GM12892 (cell line): ENCODE measurements around the gene FHL2.

ENCODE experiments used
- DNase-seq: peaks from one replicate; pipeline ENCODE4 v3.0.0; 2011; ENCODE audit not compliant: insufficient read length
- FAIRE-seq: peaks from 2 replicates; lab custom pipeline; 2011; peaks lifted over from hg19 to GRCh38; lab: Jason Lieb, UNC
- POLR2A ChIP-seq: IDR thresholded peaks from 2 replicates; pipeline ENCODE4 v1.6.1; 2011; ENCODE audit warnings: low read depth, low read length, control low read depth
- POLR2AphosphoS5 ChIP-seq: IDR thresholded peaks from 2 replicates; pipeline ENCODE4 v1.6.1; 2011; ENCODE audit warnings: low read depth, low read length, control low read depth
- TAF1 ChIP-seq: IDR thresholded peaks from 2 replicates; pipeline ENCODE4 v1.6.1; 2011; ENCODE audit warnings: low read depth, mild to moderate bottlenecking, control low read depth, low read length, borderline replicate concordance

The FHL2 gene

GRCh38 chr2:105321875-105322646 lies 76.8 kb downstream of the FHL2 start:
- TF ChIP-seq POLR2A (no peak), TAF1 (no peak), POLR2AphosphoS5 (no peak)
- DNase-seq = no peak
- FAIRE-seq = no peak

GRCh38 chr2:105320651-105321215 lies 78.1 kb downstream of the FHL2 start:
- DNase-seq = no peak

GRCh38 chr2:105317937-105318336 lies 80.9 kb downstream of the FHL2 start:
- no peak for TF ChIP-seq TAF1
- TF ChIP-seq POLR2A = no peak
- TF ChIP-seq POLR2AphosphoS5 = no peak
- no peak for FAIRE-seq
- DNase-seq = no peak

More at GRCh38 chr2:105320651-105321215, 78.1 kb downstream of the FHL2 start:
- no peak for FAIRE-seq
- no peak for TF ChIP-seq POLR2AphosphoS5
- TF ChIP-seq POLR2A = no peak
- TF ChIP-seq TAF1 = no peak

GRCh38 chr2:105315314-105315713 lies 83.5 kb downstream of the FHL2 start:
- DNase-seq (no peak), FAIRE-seq (no peak)
- no peak for TF ChIP-seq TAF1
- no peak for TF ChIP-seq POLR2A
- TF ChIP-seq POLR2AphosphoS5 = no peak

GRCh38 chr2:105313877-105314276 lies 85.0 kb downstream of the FHL2 start:
- no peak for FAIRE-seq
- no peak for TF ChIP-seq TAF1
- no peak for TF ChIP-seq POLR2AphosphoS5
- TF ChIP-seq POLR2A = no peak
- no peak for DNase-seq
